GM18909 (cell line): Measurements from ENCODE around the gene SLC30A9.

Source experiments
- ATAC-seq: cut with Tn5 transposase; IDR thresholded peaks from one replicate; pipeline ENCODE4 v1.9.1; 2021; ENCODE audit warnings: mild to moderate bottlenecking; ENCODE audit not compliant: unreplicated experiment, poor library complexity

Gene SLC30A9

DNA sequence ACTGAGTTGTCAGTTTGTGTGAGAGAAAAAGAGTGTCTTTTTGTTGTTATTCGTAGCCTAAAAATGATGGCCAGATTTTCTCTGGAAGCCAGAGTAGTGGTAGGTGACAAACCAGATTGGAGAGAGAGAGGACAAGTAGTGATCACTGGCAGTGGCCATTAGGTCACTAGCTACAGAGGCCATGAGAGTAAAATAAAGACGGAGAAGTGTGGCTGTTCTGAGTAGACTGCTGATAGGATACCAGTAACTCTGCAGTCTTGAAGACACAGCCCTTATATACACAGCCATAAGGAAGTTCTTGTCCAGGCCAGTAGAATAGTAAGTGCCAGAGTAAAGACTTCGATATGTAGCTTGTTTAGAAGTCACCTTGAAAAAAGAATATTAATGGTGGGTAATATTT lies 7.7 kb downstream of the SLC30A9 start:
- no peak for ATAC-seq

DNA sequence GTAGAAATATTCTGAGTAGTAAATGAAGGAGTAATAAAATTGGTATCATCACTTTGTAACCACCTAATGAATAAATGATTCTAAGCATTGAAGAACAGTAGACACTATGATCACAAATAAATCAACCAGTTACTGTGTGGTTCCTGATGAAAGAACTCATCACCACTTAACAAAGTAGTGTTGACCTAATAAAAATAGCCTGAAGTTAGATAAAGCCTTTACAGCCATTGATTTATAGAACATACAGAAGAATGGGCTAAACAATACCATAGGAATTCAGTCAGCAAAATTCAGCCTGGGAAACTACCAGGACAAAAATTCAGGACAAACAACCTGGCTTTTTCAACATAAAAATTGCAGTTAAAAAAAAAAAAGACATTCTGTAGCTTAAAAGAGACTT lies 9.0 kb downstream of the SLC30A9 start:
- no peak for ATAC-seq

DNA sequence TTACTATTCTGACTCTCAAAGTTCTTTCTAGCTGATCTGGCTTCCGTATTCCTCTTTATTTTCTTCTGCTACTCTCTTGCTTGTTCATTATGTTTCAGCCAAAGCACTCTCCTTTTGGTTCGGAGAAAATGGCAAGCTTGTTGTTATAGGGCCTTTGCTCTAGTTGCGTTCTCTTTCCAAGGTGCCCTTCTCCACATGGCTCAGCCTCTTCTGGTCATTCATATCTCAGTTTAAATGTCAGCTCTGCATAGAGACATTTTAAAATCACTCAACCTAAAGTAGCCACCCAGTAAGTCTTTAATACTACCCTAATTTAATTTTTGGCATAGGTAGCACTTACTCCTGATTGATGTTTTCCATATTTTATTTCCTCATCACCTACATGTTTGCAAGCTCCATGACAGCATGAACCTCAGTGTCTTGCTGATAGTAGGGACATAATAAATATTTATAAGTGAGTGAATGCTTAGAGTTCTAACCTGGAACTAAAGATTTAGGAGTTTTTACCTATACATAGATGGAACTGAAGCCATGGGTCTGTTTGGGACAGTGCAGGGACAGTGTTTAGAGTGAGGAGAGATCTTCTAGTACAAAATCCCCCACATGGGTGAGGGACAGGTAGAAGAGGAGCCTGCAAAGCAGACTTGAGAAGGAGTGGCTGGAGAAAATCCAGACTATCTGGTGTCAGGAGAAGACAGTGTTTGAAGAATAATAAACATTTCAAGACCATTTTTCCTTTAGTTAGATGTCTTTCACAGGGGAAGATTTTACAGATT lies 17.9 kb downstream of the SLC30A9 start:
- no peak for ATAC-seq

DNA sequence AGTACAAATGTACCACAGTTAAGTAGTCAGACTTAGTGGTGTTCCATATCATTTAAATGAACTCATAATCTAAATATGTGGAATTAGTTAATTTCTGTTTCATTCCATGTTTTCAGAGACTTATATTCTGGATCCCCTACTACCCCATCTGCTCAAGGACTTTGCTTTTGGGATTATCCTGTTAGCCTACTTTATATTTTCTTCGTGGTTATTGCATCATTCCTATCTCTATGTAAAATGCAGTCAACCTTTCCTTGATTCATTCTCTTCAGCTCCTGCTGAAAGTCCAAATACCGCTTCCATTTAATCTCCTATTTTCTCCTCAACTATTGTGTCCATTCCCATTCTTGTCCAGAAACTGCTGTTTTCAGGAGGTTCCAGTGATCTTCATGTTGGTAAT lies 25.1 kb downstream of the SLC30A9 start:
- ATAC-seq, result no peak

DNA sequence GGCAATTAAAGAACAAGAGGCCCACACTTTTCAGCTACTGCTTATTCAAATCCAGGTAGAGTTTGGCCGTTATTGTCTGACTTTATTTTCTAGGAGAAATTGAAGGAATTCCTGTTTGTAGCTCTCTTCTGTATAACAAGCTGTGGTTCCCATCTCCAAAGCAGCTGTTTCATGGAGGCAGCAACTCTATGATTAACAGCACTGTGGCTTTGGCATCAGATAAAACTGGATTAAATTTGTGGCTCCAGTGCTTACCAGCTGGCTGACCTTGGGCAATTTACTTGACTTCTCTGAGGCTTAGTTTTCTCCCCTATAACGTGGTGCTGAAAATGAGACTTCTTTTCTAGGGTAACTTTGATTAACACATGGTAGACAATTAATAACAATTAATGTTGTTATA lies 28.1 kb downstream of the SLC30A9 start:
- ATAC-seq, result no peak

DNA sequence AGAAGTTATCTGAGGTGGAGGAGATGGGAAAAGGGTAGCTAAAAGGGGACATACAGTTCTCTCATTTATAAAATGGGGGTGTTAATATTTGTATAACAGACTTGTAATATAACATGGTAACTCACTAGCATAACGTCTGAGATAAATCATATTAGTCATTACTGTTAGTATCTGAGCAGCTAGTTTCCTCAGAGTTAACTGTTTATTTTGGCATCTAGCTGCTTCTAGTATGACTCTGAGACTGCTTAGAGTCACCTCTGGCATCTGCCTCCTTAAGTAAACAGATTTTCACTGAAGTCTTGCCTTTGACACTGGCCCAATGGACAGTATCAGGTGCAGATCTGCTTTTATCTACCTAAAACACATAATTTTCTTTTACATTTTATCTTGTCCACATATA lies 58.1 kb downstream of the SLC30A9 start:
- no peak for ATAC-seq

DNA sequence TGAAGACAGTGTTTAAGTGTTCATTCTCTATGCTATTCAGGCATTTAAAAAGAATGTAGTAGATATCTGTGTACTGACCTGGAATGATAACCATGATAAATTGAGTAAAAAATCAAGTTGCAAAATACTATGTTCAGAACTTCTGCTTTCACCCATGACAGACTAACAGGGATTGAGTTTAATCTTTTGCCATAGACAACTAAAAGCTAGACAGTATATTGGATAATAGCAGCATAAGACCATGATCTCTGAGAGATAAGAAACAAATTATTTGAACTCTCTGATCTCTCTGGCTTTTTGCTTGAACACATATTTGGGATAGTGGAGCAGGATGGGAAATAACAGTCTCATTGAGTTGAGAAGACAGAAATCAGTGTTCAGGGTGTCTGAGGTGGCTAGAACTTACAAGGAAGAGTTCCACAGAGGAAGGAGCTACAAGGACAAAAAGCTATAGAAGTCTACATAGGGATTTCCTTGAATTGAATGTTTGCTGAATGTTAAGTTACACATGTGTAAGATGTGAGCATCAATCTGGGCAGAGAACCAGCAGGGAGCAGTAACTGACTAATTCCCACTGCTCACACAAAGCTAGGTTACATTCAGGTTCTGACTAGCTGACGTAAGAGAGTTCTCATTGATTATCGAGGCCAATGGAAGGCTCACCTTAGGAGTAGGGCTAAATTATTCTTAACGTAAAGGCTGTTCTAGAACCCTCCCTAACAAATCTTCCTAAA lies 60.4 kb downstream of the SLC30A9 start:
- ATAC-seq, result no peak

DNA sequence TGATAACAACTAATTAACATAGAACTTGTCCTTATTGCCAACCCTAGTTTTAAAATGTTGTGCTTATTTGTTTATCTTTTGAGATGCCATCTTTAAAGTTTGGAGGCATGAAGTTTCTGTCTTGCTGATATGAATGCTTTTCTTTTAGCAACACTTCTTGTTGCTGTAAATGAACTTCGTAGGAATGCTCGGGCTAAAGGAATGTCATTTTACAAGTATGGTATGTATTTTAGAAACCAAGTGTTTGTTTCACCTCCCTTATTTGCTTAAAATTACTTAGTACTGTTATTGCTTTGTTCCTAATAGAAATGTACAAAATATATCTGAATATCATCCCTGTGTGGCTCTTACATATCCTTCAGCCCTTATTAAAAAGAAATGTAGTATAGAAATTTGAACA lies 76.1 kb downstream of the SLC30A9 start:
- ATAC-seq, result no peak

DNA sequence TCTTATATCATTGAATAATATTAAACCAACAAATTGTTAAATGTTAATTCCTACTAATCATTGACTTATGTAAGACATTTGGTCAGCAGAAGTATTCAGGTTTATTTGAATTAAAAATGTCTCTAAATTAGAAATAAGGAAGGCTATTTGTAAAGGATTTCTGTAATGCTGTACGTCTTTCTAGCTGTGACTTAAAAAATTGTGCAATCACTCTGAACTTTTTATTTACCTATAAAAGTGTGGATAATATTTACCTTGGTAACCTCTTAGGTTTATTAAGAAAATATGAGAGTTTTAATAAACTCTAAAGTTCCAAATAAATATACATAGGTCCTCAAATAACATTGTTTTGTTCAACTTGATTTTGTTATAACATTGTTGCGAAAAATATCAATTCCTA lies 76.9 kb downstream of the SLC30A9 start:
- no peak for ATAC-seq

DNA sequence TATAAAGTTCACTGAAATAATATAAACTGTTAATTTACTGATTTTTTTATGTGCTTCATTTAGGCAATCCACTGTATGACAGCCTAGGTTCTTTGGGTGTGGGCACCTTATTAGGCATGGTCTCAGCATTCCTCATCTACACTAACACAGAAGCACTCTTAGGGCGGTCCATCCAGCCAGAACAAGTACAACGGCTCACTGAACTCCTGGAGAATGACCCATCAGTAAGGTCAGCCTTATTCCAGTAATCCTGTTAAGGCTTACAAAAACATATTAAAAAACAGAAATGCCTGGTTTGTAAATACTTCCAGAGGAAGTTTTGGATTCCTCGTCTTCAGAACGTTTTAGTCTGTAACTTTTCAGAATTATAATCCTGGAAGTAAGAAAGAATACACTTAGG lies 80.1 kb downstream of the SLC30A9 start:
- ATAC-seq, result no peak

DNA sequence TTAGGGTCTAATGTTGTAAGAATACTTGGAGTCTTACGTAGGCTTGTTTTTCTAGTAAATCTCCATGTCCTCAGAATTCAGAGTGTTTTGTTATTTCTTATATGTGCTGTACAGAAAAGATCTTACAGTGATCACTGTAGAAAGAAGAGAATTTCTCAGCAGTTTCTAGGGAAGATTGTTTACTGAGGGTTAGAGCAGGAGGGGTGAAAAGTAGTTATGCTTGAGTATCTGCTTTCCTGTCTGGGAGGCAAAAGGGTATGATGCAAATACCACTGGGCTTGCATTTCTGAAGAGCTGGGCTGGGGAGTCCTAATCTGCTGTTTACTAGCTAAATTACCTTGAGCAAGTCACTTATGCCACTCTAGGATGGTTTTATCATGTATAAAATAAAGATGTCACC lies 84.0 kb downstream of the SLC30A9 start:
- ATAC-seq, result no peak

DNA sequence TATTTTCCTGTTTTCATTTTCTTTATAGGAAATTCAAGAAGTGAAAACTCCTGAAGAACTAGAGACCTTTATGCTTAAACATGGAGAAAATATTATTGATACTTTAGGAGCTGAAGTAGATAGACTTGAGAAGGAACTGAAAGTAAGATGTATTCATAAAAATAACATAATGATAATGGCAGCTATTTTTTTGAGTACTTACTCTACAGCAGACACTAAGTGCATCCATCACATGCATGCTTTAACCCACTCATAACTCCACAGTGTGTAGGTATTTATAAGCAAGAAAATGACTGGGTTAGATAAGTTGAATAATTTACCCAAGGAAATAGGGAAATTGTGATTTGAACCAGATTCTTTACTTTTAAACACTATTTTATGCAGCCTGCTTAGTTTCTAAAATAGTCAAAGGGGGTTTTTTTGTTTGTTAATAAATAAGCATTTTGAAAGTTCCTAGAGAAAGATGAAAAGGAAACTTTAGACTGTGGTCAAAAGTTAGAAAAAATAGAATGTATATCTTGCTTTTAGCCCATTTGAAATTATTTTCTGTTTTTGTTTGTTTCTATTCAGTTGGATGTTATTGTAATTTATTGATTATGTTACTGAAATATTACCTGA lies 88.0 kb downstream of the SLC30A9 start:
- ATAC-seq, result peak; percentile 93

DNA sequence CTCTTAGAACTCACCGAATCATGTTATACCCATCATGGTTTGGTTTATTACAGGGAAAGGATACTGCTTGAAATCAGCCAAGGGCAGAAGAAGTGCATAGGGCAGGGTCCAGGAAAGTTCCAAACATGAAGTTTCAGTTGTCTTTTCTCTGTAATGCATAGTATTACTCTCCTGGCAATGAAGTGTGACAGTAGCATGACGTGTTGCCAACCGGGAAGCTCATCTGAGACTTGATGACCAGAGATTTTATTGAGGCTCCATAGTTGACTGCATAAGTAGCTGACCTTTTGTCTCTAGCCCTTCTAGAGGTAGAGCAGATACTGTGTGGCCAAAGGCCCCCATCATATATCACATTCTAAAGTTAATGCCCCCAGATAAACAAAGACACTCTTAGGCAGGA lies 90.0 kb downstream of the SLC30A9 start:
- peak; percentile 67 for ATAC-seq

DNA sequence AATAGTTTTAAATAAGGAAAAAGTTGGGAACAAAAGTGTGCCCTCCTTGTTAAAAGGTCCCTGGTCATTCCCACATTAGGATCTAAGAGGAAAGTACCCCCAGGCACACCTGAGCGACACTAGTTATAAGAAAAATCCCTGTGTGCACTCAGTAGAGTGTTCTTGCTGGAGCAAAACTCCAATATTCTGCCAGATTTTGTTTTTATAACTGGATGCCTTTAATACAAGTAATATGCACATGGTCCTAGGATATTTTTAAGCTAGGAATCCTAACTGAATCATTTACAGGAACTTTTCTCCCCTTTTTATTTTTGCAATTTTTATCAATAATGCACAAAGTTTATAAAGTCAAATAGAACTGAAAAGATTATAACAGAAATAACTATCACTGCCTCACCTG lies 93.5 kb downstream of the SLC30A9 start:
- ATAC-seq, result no peak

DNA sequence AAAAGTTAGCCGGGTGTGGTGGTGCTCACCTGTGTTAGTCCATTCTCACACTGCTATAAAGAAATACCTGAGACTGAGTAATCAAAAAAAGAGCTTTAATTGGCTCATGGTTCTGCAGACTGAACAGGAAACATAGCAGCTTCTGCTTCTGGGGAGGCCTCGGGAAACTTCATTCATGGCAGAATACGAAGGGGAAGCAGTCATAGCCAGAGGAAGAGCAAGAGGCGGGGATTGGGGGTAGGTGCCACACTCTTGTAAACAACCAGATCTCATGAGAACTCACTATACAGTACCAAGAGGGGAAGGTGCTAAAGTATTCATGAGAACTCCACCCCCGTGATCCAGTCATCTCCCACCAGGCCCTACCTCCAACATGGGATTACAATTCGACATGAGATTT lies 98.1 kb downstream of the SLC30A9 start:
- ATAC-seq, result no peak

DNA sequence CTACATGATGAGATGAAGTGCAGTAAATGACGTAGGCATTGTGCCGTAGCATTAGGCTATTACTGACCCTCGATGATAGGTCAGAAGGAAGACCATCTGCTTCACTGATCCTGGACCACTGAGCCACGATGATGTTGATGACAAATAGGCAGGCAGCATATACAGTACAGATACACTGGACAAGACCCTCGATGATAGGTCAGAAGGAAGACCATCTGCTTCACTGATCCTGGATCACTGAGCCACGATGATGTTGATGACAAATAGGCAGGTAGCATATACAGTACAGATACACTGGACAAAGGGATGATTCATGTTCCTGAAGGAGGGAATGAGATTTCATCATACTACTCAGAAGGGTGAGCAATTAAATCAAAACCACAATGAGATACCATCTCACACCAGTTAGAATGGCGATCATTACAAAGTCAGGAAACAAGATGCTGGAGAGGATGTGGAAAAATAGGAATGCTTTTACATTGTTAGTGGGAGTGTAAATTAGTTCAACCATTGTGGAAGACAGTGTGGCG lies 111.2 kb downstream of the SLC30A9 start:
- no peak for ATAC-seq

DNA sequence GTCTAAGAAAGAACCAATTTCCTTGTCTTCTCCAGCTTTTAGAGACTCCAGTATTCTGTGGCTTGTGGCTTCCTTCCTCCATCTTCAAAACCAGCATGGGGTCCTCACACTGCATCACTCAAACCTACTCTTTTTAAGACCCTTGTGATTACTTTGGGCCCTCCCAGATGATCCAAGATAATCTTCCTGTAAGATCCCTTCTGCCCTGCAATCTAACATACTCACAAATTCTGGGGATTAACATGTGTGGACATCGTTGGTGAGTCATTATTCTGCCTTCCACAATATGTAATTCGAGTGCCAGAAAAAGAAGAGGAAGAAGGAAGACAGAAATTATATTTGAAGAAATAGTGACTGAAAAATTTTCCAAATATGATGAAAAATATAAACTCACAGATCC lies 114.2 kb downstream of the SLC30A9 start:
- ATAC-seq, result no peak

DNA sequence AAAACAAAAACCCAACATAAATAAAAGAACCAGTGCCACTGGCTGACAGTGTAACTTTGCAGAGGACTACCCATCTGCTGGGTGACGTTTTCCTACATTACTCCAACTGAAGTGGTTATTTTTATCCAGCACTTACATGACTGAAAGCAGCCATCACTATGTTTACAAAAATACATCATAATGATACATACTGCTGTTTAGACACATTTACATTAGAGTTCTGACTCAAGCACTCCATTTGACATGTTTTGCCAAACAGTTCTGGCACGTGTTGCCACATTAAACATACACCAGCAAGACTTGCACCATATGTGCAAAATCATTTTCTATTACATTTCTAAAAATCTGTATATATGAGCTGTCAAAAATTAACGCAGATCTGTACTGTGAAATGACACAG lies 122.5 kb downstream of the SLC30A9 start:
- ATAC-seq, result no peak

DNA sequence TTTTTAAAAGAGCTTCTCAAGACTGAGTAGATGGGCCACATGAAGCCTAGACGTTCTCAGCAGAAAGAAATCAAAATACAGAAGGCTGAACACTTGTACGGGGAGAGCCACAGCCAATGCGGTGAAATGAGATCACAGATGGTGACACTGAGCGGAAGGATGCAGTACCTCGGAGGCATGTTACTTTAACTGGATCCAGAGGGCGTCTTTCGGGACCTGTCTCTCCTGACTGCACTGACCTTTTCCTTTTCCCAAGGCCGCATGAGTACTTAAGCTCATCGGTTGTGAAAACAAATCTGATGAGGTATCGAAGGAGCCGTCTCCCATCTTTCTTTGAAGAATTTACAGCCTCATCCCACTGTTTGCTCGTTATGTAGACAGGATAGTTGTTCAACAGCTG lies 129.6 kb downstream of the SLC30A9 start:
- no peak for ATAC-seq

DNA sequence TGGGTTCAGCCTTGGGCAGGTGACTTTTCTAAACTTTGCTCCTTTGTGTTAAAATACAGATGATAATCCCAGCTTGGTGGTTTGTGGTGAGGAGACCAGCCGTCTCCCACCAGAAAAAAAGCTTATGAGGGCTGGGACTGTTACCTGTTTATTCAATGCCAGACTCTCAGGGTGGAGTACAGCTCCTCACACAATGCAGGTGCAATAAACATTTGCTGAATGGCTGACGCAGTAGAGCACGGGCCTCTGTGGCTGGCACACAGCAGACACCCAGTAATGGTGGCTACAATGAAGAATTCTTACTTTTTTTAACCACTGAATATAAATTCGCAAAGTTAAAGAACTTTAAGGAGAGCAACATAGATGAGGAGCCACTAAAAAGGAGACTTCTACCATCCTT lies 131.9 kb downstream of the SLC30A9 start:
- ATAC-seq, result no peak

DNA sequence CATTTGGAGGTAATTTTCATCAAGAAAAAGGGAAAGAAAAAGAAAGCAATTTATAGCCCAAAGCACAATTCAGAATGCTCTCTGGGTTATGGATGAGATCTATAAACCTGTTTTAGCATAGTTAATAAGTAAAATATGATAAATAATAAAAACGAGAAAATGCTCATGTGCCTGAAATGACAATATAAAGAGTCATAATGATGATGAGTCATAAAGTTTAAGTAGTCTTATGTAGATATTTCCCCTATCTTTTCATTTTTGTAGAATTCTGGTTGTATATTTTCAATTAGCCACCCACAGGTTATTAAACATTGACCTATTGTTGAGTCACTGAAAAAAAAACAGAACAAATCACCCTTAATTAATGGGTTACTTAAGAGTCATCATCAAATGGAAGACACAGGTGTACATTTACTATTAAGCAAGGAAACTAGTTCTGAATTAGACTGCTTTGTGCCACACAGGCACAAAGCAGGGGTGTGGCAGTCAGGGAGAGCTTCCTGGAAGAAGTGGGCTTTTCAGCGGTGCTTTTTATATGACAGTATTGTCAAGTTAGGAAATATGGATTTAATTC lies 132.8 kb downstream of the SLC30A9 start:
- no peak for ATAC-seq
